Ishikawa (cell line): ENCODE results near the gene LAMC3.

Experiments
- CEBPB ChIP-seq: IDR thresholded peaks from 2 replicates; pipeline ENCODE4 v1.6.1; 2012
- EP300 ChIP-seq: IDR thresholded peaks from 2 replicates; pipeline ENCODE4 v1.6.1; 2012; ENCODE audit warnings: borderline replicate concordance
- FOXM1 ChIP-seq: IDR thresholded peaks from 2 replicates; pipeline ENCODE4 v1.6.1; 2012; ENCODE audit warnings: low read depth, borderline replicate concordance
- NFIC ChIP-seq: IDR thresholded peaks from 2 replicates; pipeline ENCODE4 v1.6.1; 2012
- RAD21 ChIP-seq: IDR thresholded peaks from 2 replicates; pipeline ENCODE4 v1.6.1; 2012; ENCODE audit warnings: low read depth
- TAF1 ChIP-seq: IDR thresholded peaks from 2 replicates; pipeline ENCODE4 v1.6.1; 2012; ENCODE audit warnings: low read depth, mild to moderate bottlenecking
- TEAD4 ChIP-seq: IDR thresholded peaks from 2 replicates; pipeline ENCODE4 v1.6.1; 2012
- USF1 ChIP-seq: IDR thresholded peaks from 2 replicates; pipeline ENCODE4 v1.6.1; 2012
- YY1 ChIP-seq: IDR thresholded peaks from 2 replicates; pipeline ENCODE4 v1.6.1; 2012; ENCODE audit warnings: low read depth
- ZBTB7A ChIP-seq: IDR thresholded peaks from 2 replicates; pipeline ENCODE4 v1.6.1; 2012; ENCODE audit warnings: low read depth
- TF ChIP-seq, protein P1 (sequence below): IDR thresholded peaks from 2 replicates; pipeline ENCODE4 v1.6.1; 2012; ENCODE audit warnings: low read depth, mild to moderate bottlenecking
- TF ChIP-seq, protein P2 (sequence below): IDR thresholded peaks from 2 replicates; pipeline ENCODE4 v1.6.1; 2012

GRCh38 chr9:131036529-131037334, 27.8 kb downstream of the LAMC3 start:
- no peak for TF ChIP-seq RAD21
- no peak for TF ChIP-seq USF1
- TF ChIP-seq CEBPB, result no peak
- no peak for TF ChIP-seq NFIC
- TF ChIP-seq, protein P1, sequence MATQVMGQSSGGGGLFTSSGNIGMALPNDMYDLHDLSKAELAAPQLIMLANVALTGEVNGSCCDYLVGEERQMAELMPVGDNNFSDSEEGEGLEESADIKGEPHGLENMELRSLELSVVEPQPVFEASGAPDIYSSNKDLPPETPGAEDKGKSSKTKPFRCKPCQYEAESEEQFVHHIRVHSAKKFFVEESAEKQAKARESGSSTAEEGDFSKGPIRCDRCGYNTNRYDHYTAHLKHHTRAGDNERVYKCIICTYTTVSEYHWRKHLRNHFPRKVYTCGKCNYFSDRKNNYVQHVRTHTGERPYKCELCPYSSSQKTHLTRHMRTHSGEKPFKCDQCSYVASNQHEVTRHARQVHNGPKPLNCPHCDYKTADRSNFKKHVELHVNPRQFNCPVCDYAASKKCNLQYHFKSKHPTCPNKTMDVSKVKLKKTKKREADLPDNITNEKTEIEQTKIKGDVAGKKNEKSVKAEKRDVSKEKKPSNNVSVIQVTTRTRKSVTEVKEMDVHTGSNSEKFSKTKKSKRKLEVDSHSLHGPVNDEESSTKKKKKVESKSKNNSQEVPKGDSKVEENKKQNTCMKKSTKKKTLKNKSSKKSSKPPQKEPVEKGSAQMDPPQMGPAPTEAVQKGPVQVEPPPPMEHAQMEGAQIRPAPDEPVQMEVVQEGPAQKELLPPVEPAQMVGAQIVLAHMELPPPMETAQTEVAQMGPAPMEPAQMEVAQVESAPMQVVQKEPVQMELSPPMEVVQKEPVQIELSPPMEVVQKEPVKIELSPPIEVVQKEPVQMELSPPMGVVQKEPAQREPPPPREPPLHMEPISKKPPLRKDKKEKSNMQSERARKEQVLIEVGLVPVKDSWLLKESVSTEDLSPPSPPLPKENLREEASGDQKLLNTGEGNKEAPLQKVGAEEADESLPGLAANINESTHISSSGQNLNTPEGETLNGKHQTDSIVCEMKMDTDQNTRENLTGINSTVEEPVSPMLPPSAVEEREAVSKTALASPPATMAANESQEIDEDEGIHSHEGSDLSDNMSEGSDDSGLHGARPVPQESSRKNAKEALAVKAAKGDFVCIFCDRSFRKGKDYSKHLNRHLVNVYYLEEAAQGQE, result no peak
- TF ChIP-seq YY1, result no peak
- TF ChIP-seq TEAD4, result no peak
- no peak for TF ChIP-seq ZBTB7A
- TF ChIP-seq, protein P2, sequence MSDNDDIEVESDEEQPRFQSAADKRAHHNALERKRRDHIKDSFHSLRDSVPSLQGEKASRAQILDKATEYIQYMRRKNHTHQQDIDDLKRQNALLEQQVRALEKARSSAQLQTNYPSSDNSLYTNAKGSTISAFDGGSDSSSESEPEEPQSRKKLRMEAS, result no peak
- no peak for TF ChIP-seq TAF1
- no peak for TF ChIP-seq FOXM1
- TF ChIP-seq EP300, result no peak
